Ovary (tissue), 9 donors: ENCODE measurements around the gene IFNAR2. TPM values are rescaled to one million over a fixed set of nuclear protein-coding genes. Genes with fewer than 3 reads are reported as not detected.

ENCODE experiments used
- DNase-seq, 5 donors: peaks; one replicate each; pipeline ENCODE4 v3.0.0-alpha.2; 2019 to 2020
- H3K27ac ChIP-seq, 2 donors: fragments of 200-600 bp; one replicate each; pipeline versions ENCODE4 v1.5.1 to v1.8.0; 2019 to 2022
- H3K27me3 ChIP-seq: fragments of 200-600 bp; one replicate; pipeline ENCODE4 v1.8.0; 2022
- H3K36me3 ChIP-seq: fragments of 200-600 bp; sonication (generic); one replicate; pipeline ENCODE4 v1.5.1; 2019
- H3K4me1 ChIP-seq: one replicate; pipeline ENCODE4 v1.8.1; 2013; ENCODE audit warnings: mild to moderate bottlenecking, moderate library complexity; ENCODE audit not compliant: insufficient read depth
- H3K4me3 ChIP-seq: fragments of 200-600 bp; sonication (generic); one replicate; pipeline ENCODE4 v1.5.1; 2017
- H3K9me3 ChIP-seq, 2 donors: fragments of 200-600 bp in 1 of 2; sonication (generic) in 1 of 2; one replicate each; pipeline versions ENCODE4 v1.5.1 to v1.8.1; 2013 to 2019; ENCODE audit warnings: mild to moderate bottlenecking in 1 of 2, moderate library complexity in 1 of 2
- EP300 ChIP-seq: sonication (generic); formaldehyde crosslinking; IDR thresholded peaks from one replicate; pipeline ENCODE4 v1.6.1; 2017; ENCODE audit warnings: antibody characterized with exemption
- POLR2A ChIP-seq: fragments of 450-650 bp; IDR thresholded peaks from one replicate; pipeline ENCODE4 v1.6.1; 2017; ENCODE audit warnings: antibody characterized with exemption, mild to moderate bottlenecking, moderate library complexity
- WGBS, 3 donors: extraction: QIAGEN DNeasy Blood & Tissue Kit in 1 of 3; methylation state at CpG; one replicate each; pipeline versions ENCODE4 v1.1.5 to v1.1.7; 2013 to 2017; 5-methylcytosine and 5-hydroxymethylcytosine counted together
- intact Hi-C, 4 donors: fragments of 100-400 bp; cut with DNase I; formaldehyde crosslinking; loops; one replicate each; pipeline versions ENCODE4 v1.11.0 to v1.15.1; 2022 to 2023
- polyA plus RNA-seq, 2 donors: library from polyadenylated mRNA; stranded (reverse); fragments of 200-250 nt in 1 of 2; fragments of 350-450 nt in 1 of 2; fragmentation: Illumina TruSeq in 1 of 2; extraction: RNeasy Lipid Tissue Mini Kit (QIAGEN cat#74804) in 1 of 2; gene quantifications; one replicate each; pipeline ENCODE4 v1.2.3, GENCODE V29; 2013 to 2014
- total RNA-seq, 7 donors: library from RNA; depleted of rRNA in 2 of 7; stranded (reverse); fragments of >200 nt in 2 of 7; fragmentation: NEBNext Ultra II Directional in 3 of 7; extraction: Animal tissue kit (Norgen Biotek cat#: 25700) in 3 of 7; gene quantifications; one replicate each; pipeline versions ENCODE4 v1.1.0 to v1.2.4, GENCODE V29; 2016 to 2023
- TF ChIP-seq, protein P1 (sequence below), 3 donors: fragments of 450-650 bp in 2 of 3; fragments of 200-600 bp in 1 of 3; IDR thresholded peaks; one replicate each; pipeline versions ENCODE4 v1.5.1 to v1.8.0; 2016 to 2022; ENCODE audit warnings: antibody characterized with exemption in 3 of 3, mild to moderate bottlenecking in 1 of 3
- donor health status: DM: no; HTN: no; CAD: no; lungs with moderate emphysema.
- donor health status: DM: no; HTN: no; CAD: no.
- donor health status: Bipolar disorder and iron deficiency.
- donor health status: DM: yes; HTN: yes; CAD: no.
- donor health status: DM: no; HTN: no; CAD: no.
- donor health status: DM: yes; HTN: yes; CAD: no.

The IFNAR2 gene
- total and polyA plus RNA-seq, 9 donors, result 10.8 to 30.4 (median 20.5) TPM

DNA sequence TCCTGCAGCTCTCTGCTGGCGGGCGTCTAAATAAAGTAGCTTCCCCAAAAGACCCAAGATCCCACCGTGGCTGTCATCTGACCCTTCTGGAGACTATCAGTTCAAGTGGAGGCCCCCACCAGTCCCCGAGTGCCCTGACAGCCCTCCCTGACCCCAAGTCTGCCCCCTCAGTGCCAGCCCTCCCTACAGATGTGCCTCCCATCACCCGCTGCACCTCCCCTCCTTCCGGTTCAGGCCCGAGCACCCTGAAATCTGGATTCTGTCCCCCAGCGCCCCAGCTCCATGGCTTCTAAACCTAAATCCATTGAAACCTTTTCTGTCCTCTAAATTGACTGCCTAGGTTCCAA is 37.0 kb downstream of the IFNAR2 start:
- WGBS, 3 donors, result 2 to 8% (median 3%) methylated on average over 8 of the region's 8 CpGs
- Histone ChIP-seq H3K27ac (peak overlapping the region; percentile 24 to 70), H3K4me3 (peak overlapping the region; percentile 93), H3K36me3 (no peaks in the 10 kb centered on the region), H3K4me1 (peaks cover 2% of the 10 kb centered on the region), H3K27me3 (no peaks in the 10 kb centered on the region), H3K9me3 (no peaks in the 10 kb centered on the region)
- intact Hi-C loops, result no loop called here
- DNase-seq, result peak in 1 of 5 donors; percentile 35
- TF ChIP-seq POLR2A (no peak), EP300 (no peak)
- TF ChIP-seq, protein P1, sequence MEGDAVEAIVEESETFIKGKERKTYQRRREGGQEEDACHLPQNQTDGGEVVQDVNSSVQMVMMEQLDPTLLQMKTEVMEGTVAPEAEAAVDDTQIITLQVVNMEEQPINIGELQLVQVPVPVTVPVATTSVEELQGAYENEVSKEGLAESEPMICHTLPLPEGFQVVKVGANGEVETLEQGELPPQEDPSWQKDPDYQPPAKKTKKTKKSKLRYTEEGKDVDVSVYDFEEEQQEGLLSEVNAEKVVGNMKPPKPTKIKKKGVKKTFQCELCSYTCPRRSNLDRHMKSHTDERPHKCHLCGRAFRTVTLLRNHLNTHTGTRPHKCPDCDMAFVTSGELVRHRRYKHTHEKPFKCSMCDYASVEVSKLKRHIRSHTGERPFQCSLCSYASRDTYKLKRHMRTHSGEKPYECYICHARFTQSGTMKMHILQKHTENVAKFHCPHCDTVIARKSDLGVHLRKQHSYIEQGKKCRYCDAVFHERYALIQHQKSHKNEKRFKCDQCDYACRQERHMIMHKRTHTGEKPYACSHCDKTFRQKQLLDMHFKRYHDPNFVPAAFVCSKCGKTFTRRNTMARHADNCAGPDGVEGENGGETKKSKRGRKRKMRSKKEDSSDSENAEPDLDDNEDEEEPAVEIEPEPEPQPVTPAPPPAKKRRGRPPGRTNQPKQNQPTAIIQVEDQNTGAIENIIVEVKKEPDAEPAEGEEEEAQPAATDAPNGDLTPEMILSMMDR (IDR thresholded peaks at IDR 0.05), result no peak

DNA sequence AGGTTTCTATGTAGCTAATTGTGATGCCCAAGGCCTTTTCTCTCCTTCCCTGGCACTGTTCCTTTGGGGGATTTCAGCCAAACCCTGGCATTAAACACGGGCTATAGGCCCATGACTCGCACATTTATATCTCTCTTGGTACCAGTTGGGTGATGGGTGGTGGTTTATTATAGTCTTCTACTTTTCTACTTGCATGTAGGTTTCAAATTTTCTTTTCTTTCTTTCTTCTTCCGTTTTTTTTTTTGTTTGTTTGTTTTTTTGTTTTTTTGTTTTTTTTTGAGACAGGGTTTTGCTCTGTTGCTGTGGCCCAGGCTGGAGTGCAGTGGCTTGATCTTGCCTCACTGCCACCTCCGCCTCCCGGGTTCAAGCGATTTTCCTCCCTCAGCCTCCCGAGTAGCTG is 37.5 kb downstream of the IFNAR2 start:
- DNase-seq, result no peak
- Histone ChIP-seq H3K36me3 (no peaks in the 10 kb centered on the region), H3K4me3 (peak overlapping the region; percentile 93), H3K27ac (peak overlapping the region in 1 of 2 donors; percentile 70), H3K9me3 (no peaks in the 10 kb centered on the region), H3K4me1 (peaks cover 2% of the 10 kb centered on the region), H3K27me3 (no peaks in the 10 kb centered on the region)
- intact Hi-C loops, result no loop called here
- TF ChIP-seq POLR2A (no peak), EP300 (no peak)
- TF ChIP-seq, protein P1 (IDR thresholded peaks at IDR 0.05), result no peak
- WGBS, 3 donors, result 75 to 84% (median 79%) methylated on average over 7 of the region's 7 CpGs

DNA sequence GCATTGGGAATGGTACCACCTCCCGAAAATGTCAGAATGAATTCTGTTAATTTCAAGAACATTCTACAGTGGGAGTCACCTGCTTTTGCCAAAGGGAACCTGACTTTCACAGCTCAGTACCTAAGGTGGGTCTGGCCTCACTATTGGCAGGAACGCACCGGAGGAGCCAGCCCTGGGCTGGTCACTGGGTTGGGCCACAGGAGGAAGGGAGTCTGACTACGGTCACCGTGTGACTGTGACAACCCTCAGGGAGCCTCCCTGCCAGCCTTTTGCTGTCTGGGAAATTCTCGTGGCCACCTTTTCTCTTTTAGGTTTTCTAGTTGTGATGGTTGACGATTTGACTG is 38.6 kb downstream of the IFNAR2 start:
- intact Hi-C loops, result no loop called here
- WGBS, 3 donors, result 90 to 92% (median 91%) methylated on average over 7 of the region's 7 CpGs
- TF ChIP-seq EP300 (no peak), POLR2A (no peak)
- TF ChIP-seq, protein P1 (IDR thresholded peaks at IDR 0.05), result no peak
- Histone ChIP-seq H3K27ac (no peak overlapping the region), H3K9me3 (no peaks in the 10 kb centered on the region), H3K4me1 (peaks cover 2% of the 10 kb centered on the region), H3K4me3 (no peak overlapping the region), H3K36me3 (no peaks in the 10 kb centered on the region), H3K27me3 (no peaks in the 10 kb centered on the region)
- DNase-seq, result no peak

DNA sequence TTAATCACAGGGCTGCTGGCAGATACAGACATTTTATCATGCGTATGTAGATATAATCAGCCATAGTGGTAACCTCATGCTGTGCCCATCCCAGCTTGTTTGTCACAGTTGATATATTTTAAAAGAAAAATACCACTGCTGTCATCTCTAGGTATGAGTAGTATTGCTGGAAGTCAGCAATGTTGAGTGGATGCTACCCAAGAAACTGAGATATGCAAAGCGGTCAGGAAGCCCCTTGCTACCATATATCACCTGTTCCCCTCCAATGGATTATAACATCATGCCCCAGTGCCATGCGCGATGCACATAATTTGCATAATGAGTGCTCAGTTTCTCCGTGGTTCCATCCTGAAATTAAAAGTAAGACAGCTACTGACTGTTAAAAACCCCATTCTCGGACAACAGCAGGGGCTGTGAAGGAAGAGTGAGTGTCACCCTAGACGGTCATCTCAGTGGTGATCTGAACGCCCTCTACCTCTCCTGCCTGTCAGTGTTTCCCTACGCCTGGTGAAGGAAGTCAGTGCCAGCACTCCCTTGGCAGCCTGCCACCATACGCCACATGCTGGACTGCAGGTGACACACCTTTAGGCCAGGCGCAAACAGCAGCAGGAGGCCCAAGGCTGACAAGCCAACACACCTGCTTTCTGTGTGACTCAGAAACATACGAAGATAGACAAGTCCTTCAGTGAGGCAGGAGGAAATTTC is 39.2 kb downstream of the IFNAR2 start:
- intact Hi-C loops, result no loop called here
- Histone ChIP-seq H3K4me1 (peaks cover 2% of the 10 kb centered on the region), H3K4me3 (no peak overlapping the region), H3K27ac (no peak overlapping the region), H3K36me3 (no peaks in the 10 kb centered on the region), H3K9me3 (no peaks in the 10 kb centered on the region), H3K27me3 (no peaks in the 10 kb centered on the region)
- 86 to 90% (median 87%) methylated on average over 12 of the region's 12 CpGs for WGBS, 3 donors
- TF ChIP-seq EP300, result no peak
- TF ChIP-seq POLR2A, result no peak
- peak in 1 of 5 donors; percentile 43 for DNase-seq

DNA sequence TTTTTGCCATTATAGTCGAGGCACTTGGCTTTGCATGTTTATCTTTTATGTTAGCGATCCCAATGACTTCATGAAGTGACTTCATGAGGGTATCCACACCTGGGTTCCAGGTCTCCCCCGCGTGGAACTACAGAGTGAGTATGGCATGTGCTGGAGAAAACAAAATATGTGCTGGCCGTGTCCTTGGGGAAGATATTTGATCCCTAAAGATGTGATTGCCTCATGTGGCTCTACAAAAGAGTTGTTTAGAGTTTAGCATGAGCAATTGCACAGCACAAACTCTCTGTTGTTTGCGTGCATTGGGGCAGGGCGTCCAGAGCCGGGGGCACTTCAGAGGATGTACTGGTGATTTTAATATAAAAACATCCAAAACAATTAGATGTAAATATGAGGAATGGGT is 41.2 kb downstream of the IFNAR2 start:
- intact Hi-C loops, result no loop called here
- Histone ChIP-seq H3K9me3 (no peaks in the 10 kb centered on the region), H3K4me1 (no peaks in the 10 kb centered on the region), H3K4me3 (no peak overlapping the region), H3K36me3 (no peaks in the 10 kb centered on the region), H3K27ac (no peak overlapping the region), H3K27me3 (no peaks in the 10 kb centered on the region)
- TF ChIP-seq, protein P1 (IDR thresholded peaks at IDR 0.05), result no peak
- TF ChIP-seq POLR2A, result no peak
- no peak for TF ChIP-seq EP300
- DNase-seq, result no peak
- 91 to 95% (median 93%) methylated on average over 8 of the region's 8 CpGs for WGBS, 3 donors
